HFF-Myc (cell line): ENCODE measurements around the gene NUDT3.
"Not testable (repeated sequence)": the region's sequence is repeated elsewhere in the genome, so short reads cannot be mapped to it uniquely, and the experiment has no call there.

Experiments used
- DNase-seq: peaks from one replicate; pipeline ENCODE4 v3.0.0-alpha.2; 2011; ENCODE audit warnings: low read depth; ENCODE audit errors: extremely low read depth
- H3K4me3 ChIP-seq: replicated peaks from 2 replicates; pipeline ENCODE4 v1.5.1; 2011; ENCODE audit warnings: low read depth, mild to moderate bottlenecking, control low read depth, low read length
- CTCF ChIP-seq: IDR thresholded peaks from 2 replicates; pipeline ENCODE4 v1.5.1; 2012; ENCODE audit warnings: mild to moderate bottlenecking, low read depth, low read length, control low read depth; ENCODE audit errors: missing control alignments

The NUDT3 gene

GRCh38 chr6:34370361-34370760 lies 22.1 kb downstream of the NUDT3 start:
- no peak overlapping the region for H3K4me3 ChIP-seq
- no peak for TF ChIP-seq CTCF
- no peak for DNase-seq

GRCh38 chr6:34369385-34369784 lies 23.1 kb downstream of the NUDT3 start:
- TF ChIP-seq CTCF = no peak
- no peak for DNase-seq
- H3K4me3 ChIP-seq = no peak overlapping the region

- no peak for TF ChIP-seq CTCF
- no peak for DNase-seq
Measured at GRCh38 chr6:34366639-34366921, 25.9 kb downstream of the NUDT3 start.

GRCh38 chr6:34365781-34366638 lies 26.5 kb downstream of the NUDT3 start:
- H3K4me3 ChIP-seq, DNase-seq: not testable (repeated sequence)

More at GRCh38 chr6:34366639-34366921, 25.9 kb downstream of the NUDT3 start:
- H3K4me3 ChIP-seq = no peak overlapping the region

GRCh38 chr6:34363681-34364075 lies 28.8 kb downstream of the NUDT3 start:
- H3K4me3 ChIP-seq, DNase-seq: not testable (repeated sequence)

GRCh38 chr6:34362909-34363680 lies 29.4 kb downstream of the NUDT3 start:
- DNase-seq = no peak
- TF ChIP-seq CTCF = no peak
- H3K4me3 ChIP-seq = no peak overlapping the region

- H3K4me3 ChIP-seq = no peak overlapping the region
- TF ChIP-seq CTCF = no peak
- DNase-seq = no peak
Measured at GRCh38 chr6:34362176-34362575, 30.3 kb downstream of the NUDT3 start.

- no peak for DNase-seq
- no peak for TF ChIP-seq CTCF
- no peak overlapping the region for H3K4me3 ChIP-seq
Measured at GRCh38 chr6:34360556-34360955, 31.9 kb downstream of the NUDT3 start.
